GM10266 (cell line): Measurements from ENCODE around the gene TTC21B.

ENCODE experiments used
- DNase-seq: peaks from one replicate; pipeline ENCODE4 v3.0.0; 2012; ENCODE audit errors: extremely low spot score
- CTCF ChIP-seq: IDR thresholded peaks from 2 replicates; pipeline ENCODE4 v1.5.1; 2012; ENCODE audit warnings: mild to moderate bottlenecking, low read depth; ENCODE audit not compliant: control insufficient read depth, insufficient read depth; ENCODE audit errors: missing control alignments

TTC21B gene

GRCh38 chr2:165905269-165905668 is 48.3 kb downstream of the TTC21B start:
- DNase-seq, result no peak

DNA sequence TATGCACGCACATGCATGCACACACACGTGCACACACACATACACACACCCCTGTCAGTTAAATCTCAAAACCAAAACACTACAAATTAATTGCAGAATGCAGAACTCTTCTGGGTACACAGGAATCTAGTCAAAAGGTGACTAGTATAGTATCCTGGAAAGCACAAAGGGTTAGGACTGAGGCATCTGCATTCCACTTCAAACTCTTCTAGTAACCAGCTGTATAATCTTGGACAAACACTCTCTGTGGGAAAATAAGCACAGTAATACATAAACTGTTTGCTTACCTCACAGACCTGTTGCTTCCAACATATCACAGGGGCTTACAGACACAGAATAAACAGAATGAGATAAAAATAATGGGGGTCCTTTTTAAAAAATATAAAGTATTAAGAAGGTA is 49.1 kb downstream of the TTC21B start:
- TF ChIP-seq CTCF, result no peak
- DNase-seq, result no peak

More at GRCh38 chr2:165905269-165905668, 48.3 kb downstream of the TTC21B start:
- TF ChIP-seq CTCF, result no peak

DNA sequence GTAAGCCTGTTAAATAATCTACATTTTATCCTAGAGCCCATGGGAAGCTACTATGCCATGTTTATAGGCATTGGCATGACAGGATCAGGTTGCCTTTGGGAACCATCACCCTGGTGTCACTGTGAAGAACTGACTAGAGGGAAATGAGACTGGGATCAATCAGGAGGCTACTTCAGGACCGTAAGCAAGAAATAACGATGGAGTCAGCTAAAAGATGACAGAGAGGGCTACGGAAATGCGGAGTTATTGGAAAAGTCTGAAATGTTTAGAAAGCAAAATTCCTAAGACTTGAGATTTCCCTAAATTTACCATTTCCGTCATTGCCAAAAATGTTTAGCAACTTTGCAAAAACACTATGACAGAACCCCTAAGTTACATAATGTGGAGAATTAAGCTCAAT is 50.2 kb downstream of the TTC21B start:
- no peak for DNase-seq
- no peak for TF ChIP-seq CTCF

GRCh38 chr2:165902934-165903333 is 50.6 kb downstream of the TTC21B start:
- no peak for DNase-seq

DNA sequence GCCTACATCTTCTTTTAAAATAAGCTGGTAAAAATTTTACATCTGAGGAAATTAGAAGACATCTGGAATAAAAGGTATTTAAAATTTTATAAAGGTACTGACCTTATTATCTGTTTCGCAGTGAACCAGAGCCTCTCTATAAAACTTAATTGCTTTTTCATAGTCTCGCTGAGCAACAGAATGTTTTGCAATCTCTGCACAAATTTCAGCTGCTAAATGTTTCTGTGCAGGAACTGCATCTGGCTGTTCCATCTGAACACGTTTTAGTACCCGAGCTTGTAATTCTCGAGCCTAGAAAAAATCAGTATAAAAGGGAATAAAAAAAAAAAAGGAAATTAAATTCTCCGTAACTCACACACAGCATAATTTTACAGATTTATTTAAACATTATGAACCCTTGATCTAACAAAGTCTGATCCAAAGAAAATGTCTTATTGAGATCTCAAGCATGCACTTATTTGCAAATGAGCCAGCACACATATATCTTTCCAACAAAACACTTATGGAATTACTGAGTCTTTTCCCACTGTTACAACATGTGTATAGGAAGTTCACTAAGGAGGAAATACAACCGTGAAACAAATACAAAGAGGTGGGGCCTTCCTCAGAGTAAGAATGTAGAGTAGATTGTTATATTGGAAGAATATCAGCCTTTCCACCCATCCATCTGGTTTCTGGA is 51.8 kb downstream of the TTC21B start:
- TF ChIP-seq CTCF, result no peak
- no peak for DNase-seq

More at GRCh38 chr2:165902934-165903333, 50.6 kb downstream of the TTC21B start:
- TF ChIP-seq CTCF, result no peak

DNA sequence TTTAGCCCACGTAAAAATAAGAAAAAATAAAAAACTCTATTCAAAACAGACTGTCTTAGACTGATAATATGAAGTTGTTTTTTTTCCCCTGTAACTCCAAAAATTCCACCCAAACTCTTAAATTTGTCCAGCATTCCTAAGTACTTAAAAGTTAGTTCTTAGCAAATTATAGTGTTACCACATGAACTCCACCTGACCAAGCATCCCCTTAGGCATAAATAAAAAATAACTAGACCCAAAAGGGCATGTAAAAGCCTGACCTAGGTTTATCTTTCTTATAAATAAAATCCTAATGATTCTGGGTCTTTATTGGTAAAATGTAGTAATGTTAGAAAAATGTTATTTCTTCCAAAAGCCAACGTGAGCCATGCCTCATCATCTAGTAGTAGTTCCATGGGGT is 54.3 kb downstream of the TTC21B start:
- DNase-seq, result no peak
- TF ChIP-seq CTCF, result no peak

DNA sequence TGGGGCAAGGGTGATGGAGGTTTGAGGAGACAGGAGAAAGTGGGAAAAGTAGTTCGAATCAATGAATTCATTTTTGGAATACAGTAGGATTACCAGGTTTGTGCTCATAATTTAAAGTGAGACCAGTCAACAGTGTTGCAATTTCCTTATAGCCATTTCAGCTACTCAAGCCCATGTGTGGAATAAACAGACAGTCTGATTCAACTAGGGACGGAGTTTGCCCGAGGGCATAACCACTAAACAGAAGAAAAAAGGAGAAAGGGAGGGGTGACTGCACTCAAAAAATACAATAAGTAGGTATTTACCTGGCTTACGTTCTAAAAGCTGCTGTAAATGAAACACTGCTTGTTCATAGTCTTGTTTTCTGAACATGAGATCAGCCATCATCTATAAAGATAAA is 55.2 kb downstream of the TTC21B start:
- no peak for DNase-seq

More for the DNA sequence above, 55.2 kb downstream of the TTC21B start:
- no peak for TF ChIP-seq CTCF
